Activated CD4-positive, alpha-beta T cell treated with anti-CD3 and anti-CD28 coated beads, Interleukin-10, Interleukin-2, amounts not matched to agents 100 ng/mL and 50 ng/mL, durations not matched to agents 16 hours and 8 hours (primary cell): ENCODE measurements around the gene POTEJ.
"Not testable (repeated sequence)": the region's sequence is repeated elsewhere in the genome, so short reads cannot be mapped to it uniquely, and the experiment has no call there.

Experiments
- DNase-seq: peaks from one replicate; pipeline ENCODE4 v3.0.0-alpha.2; 2020

POTEJ gene

DNA sequence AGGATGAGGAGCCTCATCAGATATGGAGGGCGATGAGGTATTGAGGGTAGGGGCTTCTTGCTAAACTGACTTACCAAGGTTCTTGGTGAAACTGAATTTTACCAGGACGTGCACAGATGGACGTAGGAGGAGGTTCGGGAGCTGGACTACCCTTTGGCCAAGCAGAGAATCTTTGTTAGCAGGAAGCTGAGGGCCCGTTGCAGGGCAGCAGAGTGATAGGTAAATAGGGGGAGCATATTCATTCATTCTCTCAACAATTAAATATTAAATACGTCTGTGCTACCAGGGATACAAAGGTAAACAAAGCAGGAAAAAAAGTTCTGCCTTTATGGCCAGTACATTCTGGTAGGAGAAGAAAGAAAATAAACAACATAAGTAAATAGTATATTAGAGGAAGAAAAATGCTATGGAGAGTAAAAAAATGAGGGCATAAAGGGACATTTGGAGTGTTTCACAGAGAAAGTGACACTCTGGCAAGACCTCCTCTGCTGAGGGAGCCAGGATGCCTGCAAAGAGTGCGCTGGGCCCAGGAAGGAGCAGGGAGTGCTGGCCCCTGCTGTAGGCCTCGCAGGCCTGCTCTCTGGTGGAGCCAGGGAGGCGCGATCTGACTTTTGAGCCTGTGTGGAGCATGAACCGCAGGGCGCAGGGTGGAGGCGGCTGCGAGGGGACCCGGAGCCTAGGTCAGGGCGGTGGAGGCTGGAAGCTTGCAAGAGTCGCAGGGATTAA lies 2.8 kb upstream of the POTEJ start:
- DNase-seq, result not testable (repeated sequence)

DNA sequence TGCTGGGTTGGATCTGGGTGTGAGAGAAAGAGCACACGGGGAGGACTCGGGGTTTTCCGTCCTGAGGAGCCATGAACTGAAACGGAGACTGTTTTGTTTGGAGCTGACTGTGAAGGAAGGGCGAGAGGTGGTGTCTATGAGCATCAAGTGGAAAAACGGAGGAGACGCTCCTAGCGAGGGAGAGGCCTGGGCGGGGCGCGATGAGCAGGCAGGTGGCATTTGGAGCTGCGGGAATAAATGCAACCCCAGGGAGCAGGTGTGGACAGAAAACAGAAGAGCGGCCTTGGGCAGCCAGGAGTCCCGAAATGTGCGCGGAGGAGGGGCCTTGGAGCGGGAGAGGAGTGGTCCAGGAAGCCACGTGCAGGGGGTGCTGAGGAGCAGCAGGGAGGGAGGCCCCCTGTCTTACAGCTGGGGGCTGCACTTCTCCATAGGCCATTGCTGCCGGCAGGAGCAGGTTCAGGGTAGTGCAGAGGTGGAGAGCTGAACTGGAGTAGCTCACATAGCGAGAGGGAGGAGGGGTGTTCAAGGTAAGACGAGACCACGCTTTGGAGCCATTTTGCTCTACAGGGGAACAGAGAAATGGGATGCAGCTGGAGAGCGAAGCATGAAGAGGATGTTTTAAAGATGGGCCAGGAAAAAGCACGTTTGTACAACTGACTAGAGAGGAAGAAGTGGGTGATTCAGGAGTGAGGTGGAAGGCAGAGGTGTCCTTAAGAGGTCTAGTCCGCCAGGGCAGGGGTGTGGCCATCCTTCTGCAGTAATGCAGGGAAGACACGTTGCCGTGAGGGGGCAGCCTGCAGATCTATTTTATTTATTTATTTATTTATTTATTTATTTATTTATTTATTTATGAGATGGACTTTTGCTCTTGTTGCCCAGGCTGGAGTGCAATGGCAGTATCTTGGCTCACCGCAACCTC lies 2.0 kb upstream of the POTEJ start:
- not testable (repeated sequence) for DNase-seq

DNA sequence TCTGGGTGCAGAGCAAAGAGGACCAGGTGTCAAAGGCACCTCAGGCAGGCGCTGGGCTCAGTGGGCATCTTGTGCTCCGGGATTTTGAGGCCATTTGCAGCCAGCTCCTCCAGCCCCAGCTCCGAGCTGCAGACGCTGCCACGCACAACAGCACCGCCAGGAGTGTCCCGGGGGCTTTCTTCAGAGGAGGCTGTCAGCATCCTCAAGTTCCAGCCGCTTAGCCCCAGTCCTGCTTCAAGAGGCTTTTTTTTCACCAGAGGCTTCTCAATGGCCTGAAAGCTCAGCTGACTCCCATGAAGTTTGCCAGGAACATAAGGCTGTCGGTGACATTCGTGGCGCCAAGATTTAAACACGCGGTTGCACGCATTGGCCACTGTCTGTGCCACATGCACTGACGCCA lies 754 bp upstream of the POTEJ start:
- not testable (repeated sequence) for DNase-seq

DNA sequence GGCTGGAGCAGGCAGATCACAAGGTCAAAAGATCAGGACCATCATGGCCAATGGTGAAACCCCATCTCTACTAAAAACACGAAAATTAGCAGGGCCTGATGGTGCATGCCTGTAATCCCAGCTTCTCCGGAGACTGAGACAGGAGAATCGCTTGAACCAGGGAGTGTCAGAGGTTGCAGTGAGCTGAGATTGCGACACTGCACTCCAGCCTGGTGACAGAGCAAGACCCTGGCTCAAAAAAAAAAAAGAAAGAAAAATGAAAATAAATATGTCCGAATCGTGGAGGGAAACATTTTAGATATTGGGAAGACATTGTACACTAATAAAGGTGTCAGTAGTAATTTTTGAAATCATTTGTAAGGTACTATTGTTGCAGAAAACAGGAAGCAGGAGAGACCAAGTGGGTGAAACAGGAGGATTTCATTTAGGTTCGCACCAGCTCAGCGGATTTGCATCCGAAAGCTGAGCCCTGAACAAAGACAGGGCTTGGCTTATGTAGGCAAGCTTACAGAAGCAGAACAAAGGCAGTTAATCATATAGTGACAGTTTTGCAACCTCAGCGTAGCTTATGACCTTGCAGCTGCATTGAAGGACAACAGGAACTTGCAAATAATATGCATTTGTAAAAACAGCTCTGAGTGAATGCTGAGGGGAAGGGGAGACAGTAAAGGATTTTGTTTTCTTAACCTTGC lies 17.7 kb downstream of the POTEJ start:
- DNase-seq, result not testable (repeated sequence)

DNA sequence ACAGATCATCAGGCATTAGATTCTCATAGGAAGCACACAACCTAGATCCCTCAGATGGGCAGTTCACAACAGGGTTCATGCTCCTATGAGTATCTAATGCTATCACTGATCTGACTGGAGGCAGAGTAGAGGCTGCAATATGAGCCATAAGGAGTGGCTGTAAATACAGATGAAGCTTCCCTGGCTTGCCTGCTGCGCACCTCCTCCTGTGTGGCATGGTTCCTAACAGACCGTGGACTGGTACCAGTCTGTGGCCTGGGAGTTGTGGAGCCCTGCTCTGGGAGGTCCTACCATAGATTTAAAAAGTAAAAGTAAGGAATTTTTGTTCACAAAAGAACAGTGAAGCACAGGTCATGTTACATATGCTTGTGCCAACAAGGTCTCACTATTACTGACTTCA lies 27.7 kb downstream of the POTEJ start:
- not testable (repeated sequence) for DNase-seq

DNA sequence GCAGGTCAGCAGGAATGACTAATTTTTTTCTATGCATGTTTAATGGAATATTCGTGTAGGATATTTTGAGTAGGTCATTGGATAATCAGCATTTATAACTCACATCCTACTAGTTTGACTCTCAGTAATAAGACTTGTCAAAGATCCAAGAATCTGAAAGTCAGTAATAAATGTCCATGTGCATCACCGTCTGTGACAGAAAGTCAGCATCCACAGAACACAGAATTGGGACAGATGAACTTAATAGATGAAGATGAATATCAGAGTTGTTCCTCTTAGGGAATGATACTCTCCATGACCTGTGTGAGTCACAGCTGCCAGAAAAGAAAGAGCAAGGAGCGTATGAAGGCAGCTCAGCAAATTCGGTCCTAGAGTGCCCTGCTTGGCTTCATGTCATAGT lies 30.4 kb downstream of the POTEJ start:
- not testable (repeated sequence) for DNase-seq

DNA sequence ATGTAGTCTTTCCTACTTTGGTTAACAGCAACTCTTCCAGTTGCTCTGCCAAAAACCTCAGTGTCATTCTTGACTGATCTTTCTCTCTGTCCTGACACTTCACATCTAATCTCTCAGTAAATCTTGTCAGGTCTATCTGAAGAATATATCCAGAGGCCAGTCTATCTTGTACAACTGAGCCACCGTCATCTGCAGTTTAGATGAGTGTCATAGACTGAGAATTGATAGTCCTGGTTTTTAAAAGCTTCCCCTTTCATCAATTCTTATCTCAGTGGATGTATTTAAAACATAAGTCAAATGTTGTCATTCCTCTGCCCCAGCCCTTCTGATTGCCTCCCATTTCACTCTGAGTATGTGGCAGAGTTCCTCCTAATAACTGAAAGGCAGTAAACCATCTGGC lies 38.0 kb downstream of the POTEJ start:
- DNase-seq, result not testable (repeated sequence)

DNA sequence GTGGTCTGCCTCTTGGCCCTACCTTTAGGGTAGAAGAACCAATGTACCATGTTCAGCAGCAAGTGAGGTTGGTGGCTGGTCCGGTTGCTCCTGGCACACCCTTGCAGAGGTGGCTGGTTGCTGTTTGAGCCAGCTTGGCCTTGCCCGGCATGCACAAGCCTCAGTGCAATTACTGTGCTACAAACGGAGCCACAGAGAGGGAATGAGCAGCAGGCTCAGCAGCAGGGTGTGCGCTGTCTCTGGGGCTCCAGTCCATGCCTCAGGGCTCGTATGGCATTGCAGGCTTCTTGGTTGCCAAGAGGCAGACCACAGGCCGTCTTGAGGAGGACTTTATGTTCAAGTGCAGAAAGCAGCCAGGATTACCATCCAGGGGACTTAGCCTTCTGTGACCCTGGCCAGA lies 53.3 kb downstream of the POTEJ start:
- not testable (repeated sequence) for DNase-seq

DNA sequence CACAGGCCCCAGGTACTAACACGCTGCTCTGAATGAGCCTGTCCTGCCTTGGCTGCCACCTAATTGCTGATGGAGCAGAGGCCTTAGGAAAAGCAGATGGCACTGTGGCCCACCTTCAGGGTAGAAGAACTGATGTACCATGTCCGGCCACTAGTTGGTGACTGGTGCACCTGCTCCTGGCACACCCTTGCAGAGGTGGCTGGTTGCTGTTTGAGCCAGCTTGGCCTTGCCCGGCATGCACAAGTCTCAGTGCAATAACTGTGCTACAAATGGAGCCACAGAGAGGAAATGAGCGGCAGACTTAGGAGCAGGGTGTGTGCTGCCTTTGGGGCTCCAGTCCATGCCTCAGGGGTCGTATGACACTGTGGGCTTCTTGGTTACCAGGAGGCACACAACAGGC lies 54.4 kb downstream of the POTEJ start:
- not testable (repeated sequence) for DNase-seq

DNA sequence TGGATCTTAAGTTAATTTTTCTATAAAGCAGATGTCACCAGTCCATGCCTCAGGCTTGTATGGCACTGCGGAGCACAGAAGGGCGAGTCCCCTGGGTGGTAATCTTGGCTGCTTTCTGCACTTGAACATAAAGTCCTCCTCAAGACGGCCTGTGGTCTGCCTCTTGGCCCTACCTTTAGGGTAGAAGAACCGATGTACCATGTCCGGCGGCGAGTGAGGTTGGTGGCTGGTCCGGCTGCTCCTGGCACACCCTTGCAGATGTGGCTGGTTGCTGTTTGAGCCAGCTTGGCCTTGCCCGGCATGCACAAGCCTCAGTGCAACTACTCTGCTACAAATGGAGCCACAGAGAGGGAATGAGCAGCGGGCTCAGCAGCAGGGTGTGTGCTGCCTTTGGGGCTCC lies 56.3 kb downstream of the POTEJ start:
- DNase-seq, result not testable (repeated sequence)

DNA sequence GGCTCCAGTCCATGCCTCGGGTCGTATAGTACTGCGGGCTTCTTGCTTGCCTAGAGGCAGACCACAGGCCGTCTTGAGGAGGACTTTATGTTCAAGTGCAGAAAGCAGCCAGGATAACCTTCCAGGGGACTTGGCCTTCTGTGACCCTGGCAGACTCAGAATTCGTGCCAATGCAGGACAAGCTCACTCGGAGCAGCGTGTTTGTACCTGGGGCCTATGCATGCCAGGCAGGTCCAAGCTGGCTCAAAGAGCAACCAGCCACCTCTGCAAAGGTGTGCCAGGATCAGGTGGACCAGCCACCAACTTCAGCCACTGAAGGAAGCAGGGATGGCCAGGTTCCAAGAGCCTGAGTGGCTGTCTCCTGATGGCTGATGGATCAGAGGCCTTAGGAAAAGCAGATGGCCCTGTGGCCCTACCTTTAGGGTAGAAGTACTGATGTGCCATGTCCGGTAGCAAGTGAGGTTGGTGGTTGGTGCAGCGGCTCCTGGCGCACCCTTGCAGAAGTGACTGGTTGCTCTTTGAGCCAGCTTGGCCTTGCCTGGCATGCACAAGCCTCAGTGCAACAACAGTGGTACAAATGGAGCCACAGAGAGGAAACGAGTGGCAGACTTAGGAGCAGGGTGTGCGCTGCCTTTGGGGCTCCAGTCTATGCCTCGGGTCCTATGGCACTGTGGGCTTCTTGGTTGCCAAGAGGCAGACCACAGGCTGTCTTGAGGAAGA lies 58.9 kb downstream of the POTEJ start:
- DNase-seq, result not testable (repeated sequence)

DNA sequence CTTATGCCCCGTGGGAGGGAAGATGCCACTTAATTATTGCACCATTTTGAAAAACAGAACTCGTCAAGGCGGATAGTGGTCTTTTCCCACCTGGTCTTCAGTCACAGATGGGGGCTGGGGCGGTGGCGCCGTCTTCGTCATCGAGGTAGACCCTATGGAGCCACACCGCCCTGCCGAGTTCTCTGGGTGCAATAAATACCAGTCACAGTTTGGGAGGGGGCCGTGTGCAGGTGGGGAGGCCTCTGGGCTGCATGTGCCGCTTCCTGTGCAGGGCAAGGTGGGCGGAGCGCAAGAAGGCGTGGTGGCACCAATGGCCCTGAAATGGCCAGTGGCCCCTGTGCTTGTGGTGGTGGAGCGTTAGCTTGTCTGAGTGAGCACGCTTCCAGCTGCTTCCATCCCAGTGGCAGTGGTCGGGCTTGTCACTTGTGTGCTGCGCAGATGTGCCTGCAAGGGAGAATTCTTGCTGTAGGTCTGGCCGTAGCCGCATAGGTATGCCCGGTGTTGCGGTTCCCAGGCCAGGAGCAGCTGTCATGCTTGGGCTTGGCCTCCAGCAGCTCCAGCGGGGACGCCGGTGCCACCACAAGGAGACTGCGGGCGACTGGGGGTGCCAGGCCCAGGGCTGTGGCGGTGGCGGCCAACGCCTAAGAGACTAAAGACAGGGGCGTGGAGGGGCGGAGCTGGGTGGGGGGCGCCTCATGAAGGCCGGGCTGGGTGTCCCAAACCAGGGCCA lies 81.0 kb downstream of the POTEJ start:
- DNase-seq, result not testable (repeated sequence)

DNA sequence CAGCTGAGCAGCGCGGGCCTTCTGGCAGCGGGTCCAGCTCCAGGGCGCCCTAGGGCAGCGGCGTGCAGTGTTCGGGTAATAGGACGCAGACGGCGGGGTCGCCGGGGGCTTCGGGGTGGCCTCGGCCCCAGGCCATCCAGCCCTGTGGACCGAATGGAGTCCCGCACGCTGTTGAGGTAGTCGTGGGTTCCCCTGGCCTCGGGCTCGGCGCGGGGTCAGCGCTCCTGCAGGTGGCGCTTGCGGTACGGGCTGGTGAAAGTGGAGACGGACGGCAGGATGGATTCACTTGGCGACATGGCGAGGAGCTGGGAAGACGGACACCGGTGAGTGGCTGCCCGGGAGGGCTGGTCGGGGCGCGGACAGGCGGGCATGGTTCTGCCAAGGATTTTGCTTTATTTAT lies 82.2 kb downstream of the POTEJ start:
- DNase-seq, result peak; percentile 10

DNA sequence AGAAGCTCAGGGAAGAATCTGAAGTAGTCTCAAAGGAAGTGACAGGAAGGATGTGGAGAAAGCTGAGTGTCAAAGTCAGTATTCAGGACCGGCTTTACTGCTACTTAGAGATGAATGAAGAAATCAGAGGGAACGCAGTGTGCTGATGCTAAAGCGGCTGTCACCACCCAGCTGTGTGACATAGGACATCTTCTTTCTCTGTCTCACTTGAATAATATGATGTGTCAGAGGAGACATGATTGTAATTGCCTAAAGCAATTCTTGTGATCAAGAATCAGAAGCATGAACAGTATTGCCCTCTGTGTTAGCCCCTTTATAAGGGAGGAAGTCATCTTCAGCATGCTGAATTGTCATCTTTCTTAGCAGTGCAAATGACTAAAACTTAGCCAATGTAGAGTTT lies 92.0 kb downstream of the POTEJ start:
- DNase-seq, result not testable (repeated sequence)
